HUDEP-2 (cell line): Measurements from ENCODE around the gene HYAL2.

Source experiments
- DNase-seq, 76 experiments: peaks; one replicate each; lab custom pipeline; 2025; ENCODE audit not compliant: unreplicated experiment in 76 of 76; lab: John Stamatoyannopoulos, UW

Gene HYAL2

GRCh38 chr3:50351323-50351697, 28.8 kb upstream of the HYAL2 start:
- no peak for DNase-seq

GRCh38 chr3:50350527-50351322, 28.2 kb upstream of the HYAL2 start, which contains the start of the genes CYB561D2 and NPRL2:
Gene CYB561D2 (plus strand): TSS chr3:50350862. CDS start chr3:50351434, 572 bp downstream.
Gene NPRL2 (minus strand): TSS chr3:50350775. CDS start chr3:50350652, 123 bp downstream.
- DNase-seq = peak in 75 of 76 experiments; percentile 66 to 98 (median 94)

- no peak for DNase-seq
Observed at GRCh38 chr3:50350213-50350526, 27.6 kb upstream of the HYAL2 start.

GRCh38 chr3:50347187-50347813, 24.8 kb upstream of the HYAL2 start:
- DNase-seq = peak in 64 of 76 experiments; percentile 9 to 74 (median 46)

- DNase-seq = peak in 70 of 76 experiments; percentile 5 to 86 (median 66)
Observed at GRCh38 chr3:50345586-50346234, 23.2 kb upstream of the HYAL2 start, which contains the start of gene ZMYND10. Gene ZMYND10 (minus strand): TSS chr3:50345732. CDS start chr3:50345579, 153 bp downstream.

- no peak for DNase-seq
Observed at GRCh38 chr3:50345008-50345407, 22.5 kb upstream of the HYAL2 start.

GRCh38 chr3:50342813-50343633, 20.5 kb upstream of the HYAL2 start:
- peak in 1 of 76 experiments; percentile 11 for DNase-seq

- no peak for DNase-seq
Observed at GRCh38 chr3:50341996-50342650, 19.6 kb upstream of the HYAL2 start.

GRCh38 chr3:50341537-50341936, 19.0 kb upstream of the HYAL2 start:
- DNase-seq = no peak

GRCh38 chr3:50340448-50341329, 18.1 kb upstream of the HYAL2 start, which contains the start of gene RASSF1:
Gene RASSF1 (minus strand): TSS chr3:50340836. CDS start chr3:50340805, 31 bp downstream.
- peak in 71 of 76 experiments; percentile 21 to 84 (median 71) for DNase-seq

GRCh38 chr3:50340147-50340447, 17.6 kb upstream of the HYAL2 start:
- peak in 3 of 76 experiments; percentile 24 to 43 (median 32) for DNase-seq

GRCh38 chr3:50339485-50340146, 17.1 kb upstream of the HYAL2 start:
- DNase-seq = peak in 2 of 76 experiments; percentile 35 to 43

GRCh38 chr3:50338965-50339364, 16.4 kb upstream of the HYAL2 start:
- peak in 9 of 76 experiments; percentile 18 to 58 (median 34) for DNase-seq

GRCh38 chr3:50337175-50337861, 14.8 kb upstream of the HYAL2 start:
- peak in 75 of 76 experiments; percentile 59 to 99 (median 98) for DNase-seq

GRCh38 chr3:50336452-50337174, 14.1 kb upstream of the HYAL2 start:
- DNase-seq = peak in 5 of 76 experiments; percentile 45 to 65 (median 54)

- no peak for DNase-seq
Observed at GRCh38 chr3:50334339-50335075, 12.0 kb upstream of the HYAL2 start.
